Lower leg skin (tissue), 3 donors: ENCODE data around the gene PRPF19.

ENCODE experiments used
- POLR2A ChIP-seq, 2 donors: fragments of 450-650 bp; IDR thresholded peaks; one replicate each; pipeline ENCODE4 v1.6.1; 2016 to 2017; ENCODE audit warnings: antibody characterized with exemption in 2 of 2, mild to moderate bottlenecking in 1 of 2, moderate library complexity in 1 of 2
- TF ChIP-seq, protein P1 (sequence below), 3 donors: fragments of 450-650 bp; IDR thresholded peaks; one replicate each; pipeline ENCODE4 v1.5.1; 2016; ENCODE audit warnings: antibody characterized with exemption in 3 of 3, mild to moderate bottlenecking in 3 of 3, moderate library complexity in 2 of 3

DNA sequence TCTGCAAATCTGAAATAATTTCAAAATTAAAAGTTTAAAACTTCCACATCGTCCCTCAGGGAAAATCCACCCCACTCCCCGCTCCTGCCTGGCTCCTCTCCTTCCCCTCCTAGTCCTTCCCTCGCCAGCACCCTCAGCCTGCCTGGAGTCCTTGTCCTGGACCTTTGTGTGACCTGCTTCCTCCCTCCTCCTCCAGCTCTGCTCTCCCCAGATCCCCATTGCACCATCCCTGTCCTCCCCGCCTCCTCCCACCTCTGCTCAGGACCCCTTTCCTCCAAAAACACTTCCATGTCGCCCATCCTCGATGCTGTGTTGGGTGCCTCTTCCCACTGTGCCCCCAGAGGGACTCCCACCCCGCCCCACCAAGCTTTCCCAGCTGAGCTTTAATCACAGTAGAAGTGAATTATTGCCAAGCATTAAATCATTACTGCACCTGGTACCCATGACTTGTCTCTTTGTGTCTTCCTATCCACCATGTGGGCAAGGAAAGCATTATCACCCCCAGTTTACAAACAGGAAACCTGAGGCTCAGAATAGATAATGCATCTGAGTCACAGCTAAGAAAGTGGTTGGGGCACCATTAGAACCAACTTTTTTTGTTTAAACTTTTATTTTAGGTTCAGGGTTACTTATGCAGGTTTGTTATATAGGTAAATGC is 41.4 kb downstream of the PRPF19 start:
- TF ChIP-seq, protein P1, sequence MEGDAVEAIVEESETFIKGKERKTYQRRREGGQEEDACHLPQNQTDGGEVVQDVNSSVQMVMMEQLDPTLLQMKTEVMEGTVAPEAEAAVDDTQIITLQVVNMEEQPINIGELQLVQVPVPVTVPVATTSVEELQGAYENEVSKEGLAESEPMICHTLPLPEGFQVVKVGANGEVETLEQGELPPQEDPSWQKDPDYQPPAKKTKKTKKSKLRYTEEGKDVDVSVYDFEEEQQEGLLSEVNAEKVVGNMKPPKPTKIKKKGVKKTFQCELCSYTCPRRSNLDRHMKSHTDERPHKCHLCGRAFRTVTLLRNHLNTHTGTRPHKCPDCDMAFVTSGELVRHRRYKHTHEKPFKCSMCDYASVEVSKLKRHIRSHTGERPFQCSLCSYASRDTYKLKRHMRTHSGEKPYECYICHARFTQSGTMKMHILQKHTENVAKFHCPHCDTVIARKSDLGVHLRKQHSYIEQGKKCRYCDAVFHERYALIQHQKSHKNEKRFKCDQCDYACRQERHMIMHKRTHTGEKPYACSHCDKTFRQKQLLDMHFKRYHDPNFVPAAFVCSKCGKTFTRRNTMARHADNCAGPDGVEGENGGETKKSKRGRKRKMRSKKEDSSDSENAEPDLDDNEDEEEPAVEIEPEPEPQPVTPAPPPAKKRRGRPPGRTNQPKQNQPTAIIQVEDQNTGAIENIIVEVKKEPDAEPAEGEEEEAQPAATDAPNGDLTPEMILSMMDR (IDR thresholded peaks at IDR 0.05), result no peak
- TF ChIP-seq POLR2A (IDR thresholded peaks at IDR 0.05), result no peak
